Measurements from ENCODE around the gene CSF1R. TPM values are rescaled to one million over a fixed set of nuclear protein-coding genes. Genes with fewer than 3 reads are reported as not detected.

The CSF1R gene
- total RNA-seq, 1 experiment from 2014 or later, result not detected

- DNase-seq (ENCODE audit: extremely low read depth, low read depth), result no peak
Measured at GRCh38 chr5:150073677-150074076, 12.7 kb downstream of the CSF1R start.

- no peak for DNase-seq (ENCODE audit: extremely low read depth, low read depth)
Measured at GRCh38 chr5:150073086-150073625, 13.2 kb downstream of the CSF1R start.

GRCh38 chr5:150070821-150071220 lies 15.5 kb downstream of the CSF1R start:
- DNase-seq (ENCODE audit: extremely low read depth, low read depth), result no peak

- no peak for DNase-seq (ENCODE audit: extremely low read depth, low read depth)
Measured at GRCh38 chr5:150069672-150070627, 16.4 kb downstream of the CSF1R start.

DNA sequence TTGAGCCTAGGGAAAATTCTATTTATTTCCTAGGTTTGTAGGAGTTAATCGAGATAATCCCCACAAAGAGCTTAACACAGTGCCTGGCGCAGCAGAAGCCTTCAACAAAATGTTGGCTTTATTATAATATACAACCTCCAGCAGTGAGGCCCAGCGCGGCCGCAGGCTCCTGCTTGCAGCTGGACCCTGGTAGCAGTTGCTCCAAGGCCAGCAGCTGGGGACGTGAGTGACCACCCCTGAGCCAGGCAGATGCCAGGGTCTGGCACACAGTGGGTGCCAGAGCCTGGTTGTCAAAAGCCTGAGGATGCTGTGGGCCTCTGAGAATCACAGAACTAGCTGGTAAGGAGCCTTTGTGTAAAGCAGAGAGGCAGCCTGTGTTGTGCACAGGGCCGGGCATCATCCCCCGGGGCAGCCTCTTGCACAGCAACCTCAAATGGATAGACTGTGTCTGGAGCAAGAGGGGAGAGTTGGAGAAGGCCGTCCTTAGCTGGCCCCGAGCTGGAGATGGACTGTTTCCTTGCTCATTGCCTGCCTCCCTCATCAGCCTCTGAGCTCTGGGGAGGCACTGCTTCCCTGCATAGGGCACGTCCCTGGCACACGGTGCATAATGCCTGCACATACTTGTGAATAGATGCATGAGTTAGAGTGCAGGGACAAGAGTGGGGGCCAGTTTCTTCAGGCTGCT lies 17.3 kb downstream of the CSF1R start:
- no peak for DNase-seq (ENCODE audit: extremely low read depth, low read depth)

GRCh38 chr5:150068472-150068871 lies 17.9 kb downstream of the CSF1R start:
- no peak for DNase-seq (ENCODE audit: extremely low read depth, low read depth)

DNA sequence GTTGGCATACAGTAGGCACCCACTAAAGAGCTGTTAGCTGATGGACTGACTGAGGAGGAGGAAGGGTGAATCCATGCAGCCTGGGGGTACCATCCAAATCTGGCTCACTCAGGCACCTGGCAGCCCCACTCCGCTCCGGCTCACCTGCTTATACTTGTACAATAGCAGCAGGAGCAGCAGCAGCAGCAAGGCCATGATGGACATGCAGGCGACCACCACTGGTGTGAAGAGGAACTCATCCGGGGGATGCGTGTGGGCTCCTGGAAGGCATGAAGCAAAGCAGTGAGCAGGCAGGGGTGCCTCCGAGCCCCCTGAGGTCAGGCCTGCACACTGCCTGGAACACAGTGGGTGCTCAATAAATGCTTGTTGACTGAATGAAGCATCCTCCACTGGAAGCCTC lies 18.3 kb downstream of the CSF1R start:
- DNase-seq (ENCODE audit: extremely low read depth, low read depth), result no peak

GRCh38 chr5:150067405-150067960 lies 18.9 kb downstream of the CSF1R start:
- no peak for DNase-seq (ENCODE audit: extremely low read depth, low read depth)

GRCh38 chr5:150066901-150067396 lies 19.4 kb downstream of the CSF1R start:
- no peak for DNase-seq (ENCODE audit: extremely low read depth, low read depth)

- no peak for DNase-seq (ENCODE audit: extremely low read depth, low read depth)
Measured at GRCh38 chr5:150066436-150066835, 19.9 kb downstream of the CSF1R start.

- no peak for DNase-seq (ENCODE audit: extremely low read depth, low read depth)
Measured at GRCh38 chr5:150065886-150066285, 20.5 kb downstream of the CSF1R start.

DNA sequence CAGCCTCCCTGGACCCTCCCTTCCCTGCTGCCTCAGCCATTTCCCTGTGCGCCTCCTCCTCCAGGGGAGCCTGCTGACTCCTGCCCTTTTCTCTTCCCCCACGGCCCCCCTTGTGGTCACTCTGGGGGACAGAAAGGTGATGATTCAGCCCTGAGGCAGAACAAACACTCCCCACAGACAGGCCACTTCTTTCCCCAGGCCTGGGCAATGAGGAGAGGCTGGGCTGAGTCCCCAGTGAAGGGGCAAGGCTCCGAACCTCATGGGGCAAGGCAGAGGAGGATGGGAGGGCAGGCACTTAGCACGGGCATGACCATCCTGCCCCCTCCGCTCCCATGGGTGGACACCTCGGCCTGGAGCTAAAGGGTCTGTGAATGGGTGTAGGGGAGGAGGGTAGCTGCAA lies 21.0 kb downstream of the CSF1R start:
- DNase-seq (ENCODE audit: extremely low read depth, low read depth), result no peak

GRCh38 chr5:150064681-150065220 lies 21.6 kb downstream of the CSF1R start:
- no peak for DNase-seq (ENCODE audit: extremely low read depth, low read depth)

- DNase-seq (ENCODE audit: extremely low read depth, low read depth), result no peak
Measured at GRCh38 chr5:150063638-150064037, 22.7 kb downstream of the CSF1R start.

DNA sequence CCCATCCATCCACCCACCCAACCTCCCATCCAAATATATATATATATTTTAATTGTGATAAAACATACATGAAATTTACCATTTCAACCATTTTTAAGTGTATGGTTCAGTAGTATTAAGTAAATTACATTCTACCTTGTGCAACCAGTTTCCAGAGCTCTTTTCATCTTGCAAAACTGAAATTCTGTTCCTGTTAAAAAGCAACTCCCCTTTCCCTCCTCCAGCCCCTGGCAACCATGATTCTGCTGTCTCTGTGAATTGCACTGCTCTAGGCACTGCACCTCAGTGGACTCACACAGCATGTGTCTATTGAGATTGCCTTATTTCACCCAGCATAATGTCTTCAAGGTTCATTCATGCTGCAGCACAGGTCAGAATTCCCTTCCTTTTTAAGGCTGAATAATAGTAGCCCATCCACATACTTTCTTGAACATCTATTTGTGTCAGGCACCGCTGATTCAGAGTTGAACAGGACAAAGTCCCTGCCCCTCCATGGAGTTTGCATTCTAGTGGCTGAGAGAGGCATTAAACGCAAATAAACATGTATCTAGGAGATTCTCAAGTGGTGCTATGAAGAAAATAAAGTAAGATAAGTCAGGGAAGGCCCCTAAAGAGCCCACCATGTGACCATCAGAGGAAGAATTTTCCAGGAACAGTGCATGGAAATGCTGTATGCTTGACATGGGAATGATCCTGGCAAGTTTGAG lies 24.0 kb downstream of the CSF1R start:
- no peak for DNase-seq (ENCODE audit: extremely low read depth, low read depth)

GRCh38 chr5:150061538-150061995 lies 24.8 kb downstream of the CSF1R start:
- no peak for DNase-seq (ENCODE audit: extremely low read depth, low read depth)

- DNase-seq (ENCODE audit: extremely low read depth, low read depth), result no peak
Measured at GRCh38 chr5:150060471-150060870, 25.9 kb downstream of the CSF1R start.

GRCh38 chr5:150059623-150060022 lies 26.7 kb downstream of the CSF1R start:
- DNase-seq (ENCODE audit: extremely low read depth, low read depth), result no peak

DNA sequence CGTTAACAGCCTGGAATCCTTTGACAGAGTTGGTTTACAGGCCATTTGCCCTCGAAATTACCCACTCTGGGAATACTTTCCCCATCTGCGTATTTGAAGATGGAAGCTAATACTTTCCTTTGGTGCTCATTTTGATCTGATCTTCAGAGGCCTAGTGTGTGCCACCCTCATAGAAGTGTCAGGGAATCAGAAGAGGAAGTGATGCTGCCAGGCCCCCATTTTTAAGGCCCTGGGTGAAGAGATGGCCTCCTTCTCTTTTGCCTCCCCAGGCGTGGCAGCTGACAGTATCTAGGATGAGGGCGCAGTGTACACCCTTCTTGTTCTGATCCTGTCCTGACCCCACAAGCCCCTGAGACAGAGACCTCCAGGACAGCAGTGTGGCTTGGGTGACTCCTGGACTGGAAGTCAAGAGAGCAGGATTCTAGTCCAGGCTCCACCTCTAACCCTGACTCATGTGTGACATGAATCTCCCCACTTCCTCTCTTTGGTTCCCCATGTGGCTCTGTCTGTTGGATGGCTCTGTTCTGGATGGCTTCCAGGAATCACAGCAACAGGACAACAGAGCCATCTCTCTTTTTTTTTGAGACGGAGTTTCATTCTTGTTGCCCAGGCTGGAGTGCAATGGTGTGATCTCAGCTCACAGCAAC lies 27.8 kb downstream of the CSF1R start:
- no peak for DNase-seq (ENCODE audit: extremely low read depth, low read depth)

GRCh38 chr5:150057996-150058395 lies 28.4 kb downstream of the CSF1R start:
- DNase-seq (ENCODE audit: extremely low read depth, low read depth), result no peak

Data from NCI-H460 (cell line).